Cerebellar nuclear complex (tissue), 1 donor: ENCODE measurements around the gene RPL22L1.
"Not testable (repeated sequence)": the region's sequence is repeated elsewhere in the genome, so short reads cannot be mapped to it uniquely, and the experiment has no call there.

ENCODE experiments used
- DNase-seq, 2 experiments: peaks; one replicate each; lab custom pipeline; 2025; lab: John Stamatoyannopoulos, UW

The RPL22L1 gene

GRCh38 chr3:170869645-170870593, at the start of gene RPL22L1:
Gene RPL22L1, minus strand, starts transcription at chr3:170870195. Its CDS starts 28 bp downstream, at chr3:170870167.
- DNase-seq = no peak

DNA sequence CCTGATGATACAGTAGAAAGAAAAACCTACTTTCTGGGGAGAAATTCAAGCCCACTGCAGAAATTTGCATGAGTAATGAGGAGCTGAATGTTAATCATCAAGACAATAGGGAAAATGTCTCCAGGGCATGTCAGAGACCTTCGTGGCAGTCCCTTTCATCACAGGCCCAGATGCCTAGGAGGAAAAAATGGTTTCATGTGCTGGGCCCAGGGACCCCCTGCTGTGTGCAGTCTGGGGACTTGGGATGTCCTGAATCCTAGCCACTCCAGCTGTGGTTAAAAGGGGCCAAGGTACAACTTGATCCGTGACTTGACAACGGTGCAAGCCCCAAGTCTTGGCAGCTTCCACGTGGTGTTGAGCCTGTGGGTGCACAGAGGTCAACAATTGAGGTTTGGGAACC, 48.7 kb upstream of the RPL22L1 start:
- DNase-seq = no peak

GRCh38 chr3:170914690-170915089, 44.7 kb upstream of the RPL22L1 start:
- no peak for DNase-seq

DNA sequence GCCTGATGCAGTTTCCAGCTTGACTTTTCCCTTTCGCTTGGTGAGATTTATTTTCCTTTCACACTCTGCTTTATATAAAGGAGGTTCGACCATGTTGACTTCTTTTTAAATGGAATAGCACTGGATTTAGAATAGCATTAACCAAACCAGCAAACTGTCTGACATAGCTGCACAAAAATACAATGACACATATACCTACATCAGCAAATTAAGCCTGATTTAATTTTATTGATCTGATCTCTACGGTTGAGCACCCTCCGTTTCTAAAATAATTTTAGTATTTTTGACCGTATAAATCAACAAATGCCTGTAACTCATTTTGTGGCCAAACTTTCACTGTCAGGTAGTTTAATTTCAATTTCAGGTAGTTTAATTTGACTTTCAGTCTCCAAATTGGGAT, 44.2 kb upstream of the RPL22L1 start:
- DNase-seq = no peak

- DNase-seq = no peak
These were observed 41.1 kb upstream of the RPL22L1 start for GRCh38 chr3:170911051-170911450.

DNA sequence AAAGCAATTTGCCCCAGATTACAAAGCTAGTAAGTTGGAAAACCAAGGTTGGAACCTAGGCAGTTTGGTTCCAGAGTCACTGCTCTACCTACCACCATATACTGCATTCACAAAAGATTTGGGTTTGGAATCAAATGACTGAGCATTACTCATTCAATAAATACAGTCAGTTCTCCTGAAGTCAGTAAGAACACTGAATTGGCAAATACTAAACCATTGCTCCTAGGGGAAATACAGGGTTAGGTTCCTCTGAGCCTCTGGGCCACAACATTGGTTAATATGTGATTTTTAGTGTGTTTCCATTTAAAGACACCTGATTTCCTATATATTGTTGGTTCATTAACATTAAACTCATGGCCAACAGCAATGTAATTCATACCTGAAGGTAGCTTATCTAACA, 40.5 kb upstream of the RPL22L1 start:
- no peak for DNase-seq

GRCh38 chr3:170909129-170909903, 39.3 kb upstream of the RPL22L1 start:
- no peak for DNase-seq

DNA sequence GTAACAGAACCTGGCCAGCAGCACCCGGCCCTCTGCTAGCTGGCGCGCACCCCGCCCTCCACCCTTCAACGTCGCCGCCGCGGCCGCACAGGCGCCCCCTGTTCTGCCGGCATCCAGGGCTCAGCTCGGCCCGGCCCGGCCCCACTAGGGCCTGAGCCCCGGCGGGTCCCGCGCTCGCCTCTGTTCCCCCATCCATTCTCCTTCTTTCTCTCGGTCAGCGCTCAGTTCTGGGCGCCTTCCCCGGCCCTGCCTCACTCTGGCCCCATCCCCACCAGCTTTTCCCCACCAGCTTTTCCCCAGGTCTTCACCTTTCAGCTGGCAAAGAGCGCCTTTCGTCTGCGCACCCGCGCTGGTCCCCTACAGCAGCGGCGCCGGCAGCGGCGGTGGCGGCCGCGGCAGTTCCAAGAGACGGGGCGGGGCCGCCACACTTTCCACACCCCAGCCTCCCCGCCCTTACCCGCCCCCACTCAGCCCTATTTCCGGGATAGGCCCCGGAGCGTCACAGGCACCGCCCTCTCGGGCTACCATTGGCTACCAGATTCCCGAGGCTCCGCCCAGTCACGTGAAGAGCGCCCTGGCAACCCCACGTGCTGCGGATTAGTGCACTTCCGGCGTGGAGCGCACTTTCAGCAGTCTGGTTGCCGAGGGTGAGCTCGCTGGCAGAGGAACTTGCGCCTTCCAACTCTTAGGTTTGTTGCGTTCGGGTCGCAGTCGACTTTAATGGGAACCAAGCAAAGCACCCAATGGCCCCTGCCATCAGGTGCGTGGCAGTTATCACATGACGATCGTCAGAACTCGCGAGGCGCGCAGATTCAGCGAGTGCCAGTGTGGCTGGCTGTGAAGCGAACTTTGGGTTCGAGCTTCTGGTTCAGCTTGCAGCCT, 38.5 kb upstream of the RPL22L1 start, which contains the start of gene EIF5A2:
EIF5A2 (minus strand) TSS at position 403 of the 882 bp plus-strand sequence. CDS start 831 bp downstream, outside the sequence.
- DNase-seq = no peak

DNA sequence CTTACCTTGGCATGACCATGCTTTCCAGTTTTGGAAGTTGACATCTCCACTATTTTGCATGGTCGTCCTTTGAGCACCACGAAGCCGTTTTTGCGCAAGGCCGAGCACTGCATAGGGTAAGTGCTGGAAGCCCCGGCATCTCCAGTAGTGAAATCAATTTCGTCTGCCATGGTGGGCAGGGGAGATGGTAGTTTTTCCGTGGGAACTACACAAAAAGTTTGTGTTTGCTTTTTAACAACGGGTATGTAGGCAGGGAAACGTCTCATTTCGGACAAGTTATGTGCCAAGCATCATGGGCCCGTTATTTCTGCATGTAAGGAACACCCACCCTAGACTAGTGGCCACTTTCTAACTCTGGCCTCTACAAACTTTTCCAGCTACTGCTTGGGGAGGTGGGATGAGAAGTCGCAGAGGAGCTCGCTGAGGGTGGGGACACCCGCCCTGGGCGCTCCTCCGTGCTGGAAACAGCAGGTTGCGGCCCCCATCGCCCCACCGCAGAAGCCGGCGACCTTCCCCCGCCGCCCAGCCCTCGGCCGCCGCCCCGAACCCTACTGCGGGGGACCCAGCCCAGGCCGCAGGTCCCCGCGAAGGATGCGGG, 37.7 kb upstream of the RPL22L1 start:
- DNase-seq = no peak

GRCh38 chr3:170905862-170906261, 35.9 kb upstream of the RPL22L1 start:
- no peak for DNase-seq

DNA sequence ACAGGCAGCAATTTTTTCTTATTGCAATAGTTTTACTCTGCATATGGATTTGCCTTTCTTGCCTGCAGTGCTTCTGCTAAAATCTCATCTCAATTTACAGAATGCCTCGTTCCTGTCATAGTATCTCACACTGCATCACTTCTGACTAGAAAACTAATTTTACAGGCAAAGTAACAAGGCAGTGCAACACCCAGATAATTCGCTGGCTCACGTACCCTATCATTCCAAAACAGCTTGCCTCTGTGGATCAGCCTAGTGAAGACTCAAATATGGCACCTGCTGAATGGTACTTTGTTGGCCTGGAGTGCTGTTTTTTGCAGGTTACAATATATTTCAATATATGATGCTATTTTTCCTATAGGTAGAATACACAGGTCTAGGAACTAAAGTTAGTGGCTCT, 33.1 kb upstream of the RPL22L1 start:
- no peak for DNase-seq

GRCh38 chr3:170899455-170899854, 29.5 kb upstream of the RPL22L1 start:
- DNase-seq = no peak

DNA sequence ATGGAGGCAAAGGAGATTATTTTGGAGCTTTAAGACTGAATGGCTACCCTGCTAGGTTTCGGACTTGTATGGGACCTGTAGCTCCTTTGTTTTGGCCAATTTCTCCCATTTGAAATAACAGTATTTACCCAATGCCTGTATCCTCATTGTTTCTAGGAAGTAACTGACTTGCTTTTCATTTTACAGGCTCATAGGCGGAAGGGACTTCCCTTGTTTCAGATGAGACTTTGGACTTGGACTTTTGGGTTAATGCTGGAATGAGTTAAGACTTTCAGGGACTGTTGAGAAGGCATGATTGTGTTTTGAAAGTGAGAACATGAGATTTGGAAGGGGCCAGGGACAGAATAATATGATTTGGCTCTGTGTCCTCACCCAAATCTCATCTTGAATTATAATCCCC, 28.0 kb upstream of the RPL22L1 start:
- no peak for DNase-seq

DNA sequence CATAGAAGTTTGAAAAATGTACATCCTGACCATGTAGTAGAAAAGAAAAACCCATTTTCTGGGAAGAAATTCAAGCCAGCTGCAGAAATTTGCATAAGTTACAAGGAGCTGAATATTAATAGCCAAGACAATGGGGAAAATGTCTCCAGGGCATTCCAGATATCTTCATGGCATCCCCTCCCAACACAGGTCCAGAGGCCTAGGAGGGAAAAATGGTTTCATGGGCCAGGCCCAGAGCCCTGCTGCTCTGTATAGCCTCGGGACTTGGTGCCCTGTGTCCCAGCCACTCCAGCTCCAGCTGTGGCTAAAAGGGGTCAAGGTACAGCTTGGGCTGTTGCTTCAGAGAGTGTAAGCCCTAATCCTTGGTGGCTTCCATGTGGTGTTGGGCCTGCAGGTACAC, 27.2 kb upstream of the RPL22L1 start:
- DNase-seq = not testable (repeated sequence)

DNA sequence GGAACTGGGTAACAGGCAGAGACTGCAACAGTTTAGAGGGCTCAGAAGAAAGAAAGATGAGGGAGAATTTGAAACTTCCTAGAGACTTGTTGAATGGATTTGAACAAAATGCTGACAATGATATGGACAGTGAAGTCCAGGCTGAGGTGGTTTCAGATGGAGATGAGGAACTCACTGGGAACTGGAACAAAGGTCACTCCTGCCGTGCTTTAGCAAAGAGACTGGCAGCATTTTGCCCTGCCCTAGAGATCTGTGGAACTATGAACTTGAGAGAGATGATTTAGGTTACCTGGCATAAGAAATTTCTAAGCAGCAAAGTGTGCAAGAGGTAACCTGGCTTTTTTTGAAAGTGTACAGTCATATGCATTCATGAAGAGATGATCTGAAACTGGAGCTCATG, 26.8 kb upstream of the RPL22L1 start:
- no peak for DNase-seq

DNA sequence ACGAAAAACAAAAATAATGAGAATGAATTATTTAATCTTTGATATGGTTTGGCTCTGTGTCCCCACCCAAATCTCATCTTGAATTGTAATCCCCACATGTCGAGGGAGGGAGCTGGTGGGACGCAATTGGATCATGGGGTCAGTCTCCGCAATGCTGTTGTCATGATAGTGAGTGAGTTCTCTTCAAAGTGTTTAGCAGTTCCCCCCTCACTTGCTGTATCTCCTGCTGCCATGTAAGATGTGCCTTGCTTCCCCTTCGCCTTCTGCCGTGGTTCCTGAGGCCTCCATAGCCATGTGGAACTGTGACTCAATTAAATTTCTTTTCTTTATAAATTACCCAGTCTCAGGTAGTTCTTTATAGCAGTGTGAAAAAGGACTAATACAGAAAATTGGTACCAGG, 26.3 kb upstream of the RPL22L1 start:
- not testable (repeated sequence) for DNase-seq

- DNase-seq = no peak
These were observed 23.9 kb upstream of the RPL22L1 start for GRCh38 chr3:170893895-170894294.

DNA sequence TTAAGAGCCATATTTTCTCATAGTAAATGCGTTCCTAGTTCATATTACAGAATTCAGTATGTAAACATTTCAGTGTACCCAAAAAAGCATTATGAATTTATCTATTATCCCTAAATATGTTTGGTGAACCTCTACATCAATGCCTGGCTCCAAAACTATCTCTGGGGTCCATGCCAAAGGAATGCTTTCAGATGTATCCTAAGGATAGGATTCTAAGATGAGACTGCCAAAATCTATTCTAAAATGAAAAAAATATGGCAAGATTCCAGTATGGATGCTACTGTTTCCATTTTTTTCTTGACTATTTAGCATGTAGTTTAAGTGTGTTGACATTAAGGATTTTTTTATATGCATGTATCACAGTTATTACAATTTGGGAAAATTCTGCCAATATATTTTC, 19.6 kb upstream of the RPL22L1 start:
- no peak for DNase-seq

DNA sequence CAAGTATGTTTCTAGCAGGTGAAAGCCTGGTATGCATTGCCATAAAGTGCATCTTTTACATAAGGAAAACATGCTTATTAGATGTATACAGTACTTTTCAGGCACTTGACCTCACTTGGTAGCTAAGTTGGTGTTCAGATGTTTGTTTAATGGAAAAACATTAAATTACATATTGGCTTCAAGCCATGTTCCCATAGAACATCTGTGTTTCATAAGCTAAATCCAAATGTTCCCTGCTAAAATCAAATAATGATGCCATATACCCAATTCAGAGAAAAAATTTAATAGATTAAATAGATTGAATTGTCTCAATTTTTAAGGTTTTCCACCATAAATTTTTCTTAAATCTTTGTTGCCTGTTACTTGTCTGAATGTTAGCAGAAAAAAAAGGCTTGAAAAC, 19.1 kb upstream of the RPL22L1 start:
- no peak for DNase-seq

- DNase-seq = not testable (repeated sequence)
These were observed 14.3 kb upstream of the RPL22L1 start for GRCh38 chr3:170884109-170884930.
